GM12878 (cell line): ENCODE results near the gene MYD88. TPM values are rescaled to one million over a fixed set of nuclear protein-coding genes. Genes with fewer than 3 reads are reported as not detected.

Source experiments
- ATAC-seq: fragments of 200-7000 bp; cut with Tn5 transposase; 3 replicates; pipeline ENCODE4 v1.9.1; 2020; ENCODE audit warnings: mild to moderate bottlenecking, moderate library complexity
- BruUV-seq: library from RNA; stranded (reverse); fragments of 400-500 nt; replicated peaks from 2 replicates; lab custom pipeline; 2021; lab: Mats Ljungman, UMichigan
- CTCF ChIA-PET: fragments of 300-600 bp; sonication (Branson Sonifier 250); formaldehyde crosslinking; extraction: SDS; loops from one replicate; lab custom pipeline; 2021; ENCODE audit warnings: inconsistent platforms; lab: Yijun Ruan, JAX
- POLR2A ChIA-PET: fragments of 350-600 bp; formaldehyde crosslinking; extraction: SDS; loops from one replicate; lab custom pipeline; 2021; ENCODE audit warnings: inconsistent platforms; lab: Charles Lee
- RAD21 ChIA-PET: fragments of 300-600 bp; sonication (Branson Sonifier 250); formaldehyde crosslinking; loops from one replicate; lab custom pipeline; 2023; ENCODE audit warnings: antibody characterized with exemption; ENCODE audit not compliant: unreplicated experiment; lab: Charles Lee
- SMC1A ChIA-PET: fragments of 300-600 bp; sonication (Branson Sonifier 250); formaldehyde crosslinking; loops from one replicate; lab custom pipeline; 2023; ENCODE audit not compliant: unreplicated experiment, uncharacterized antibody; lab: Charles Lee
- DNase-seq: peaks from one replicate; pipeline ENCODE4 v3.0.0-alpha.2; 2011; ENCODE audit warnings: low read depth, low spot score
- FAIRE-seq: peaks from 3 replicates; lab custom pipeline; 2011; peaks lifted over from hg19 to GRCh38; lab: Jason Lieb, UNC
- H2AFZ ChIP-seq: 2 replicates; pipeline ENCODE4 v1.6.0; 2011; ENCODE audit warnings: low read depth, low read length, control low read depth; ENCODE audit not compliant: control insufficient read depth
- H3K27ac ChIP-seq: 2 replicates; pipeline ENCODE4 v1.5.1; 2011; ENCODE audit warnings: control low read depth; ENCODE audit not compliant: control insufficient read depth, insufficient read depth
- H3K27me3 ChIP-seq, 2 experiments: replicated peaks in 1 of 2; 2 replicates each; pipeline versions ENCODE4 v1.6.0 to v1.6.1; 2011; ENCODE audit warnings: low read length in 1 of 2; ENCODE audit not compliant: control insufficient read depth in 2 of 2, insufficient read depth in 2 of 2
- H3K36me3 ChIP-seq, 2 experiments: 2 replicates each; pipeline ENCODE4 v1.5.1; 2011; ENCODE audit warnings: low read length in 1 of 2; ENCODE audit not compliant: control insufficient read depth in 2 of 2, insufficient read depth in 2 of 2
- H3K4me1 ChIP-seq: 2 replicates; pipeline ENCODE4 v1.6.1; 2011; ENCODE audit warnings: mild to moderate bottlenecking, low read length, moderate library complexity, mixed read lengths; ENCODE audit not compliant: control insufficient read depth, insufficient read depth
- H3K4me2 ChIP-seq: 2 replicates; pipeline ENCODE4 v1.6.0; 2011; ENCODE audit warnings: control low read depth; ENCODE audit not compliant: control insufficient read depth, insufficient read depth
- H3K4me3 ChIP-seq: fragments of 200-600 bp; sonication (generic); 2 replicates; pipeline ENCODE4 v1.5.1; 2016
- H3K79me2 ChIP-seq: 2 replicates; pipeline ENCODE4 v1.6.0; 2011; ENCODE audit warnings: low read length; ENCODE audit not compliant: control insufficient read depth, insufficient read depth
- H3K9ac ChIP-seq: 2 replicates; pipeline ENCODE4 v1.8.0; 2011; ENCODE audit warnings: low read length, control low read depth, mixed read lengths; ENCODE audit not compliant: control insufficient read depth, insufficient read depth
- H3K9me3 ChIP-seq: replicated peaks from 3 replicates; pipeline ENCODE4 v1.5.1; 2011; ENCODE audit warnings: mild to moderate bottlenecking, low read length; ENCODE audit not compliant: control insufficient read depth, insufficient read depth
- H4K20me1 ChIP-seq: 2 replicates; pipeline ENCODE4 v1.6.0; 2011; ENCODE audit not compliant: control insufficient read depth, insufficient read depth
- CBX5 ChIP-seq: sonication (generic); IDR thresholded peaks from 2 replicates; pipeline ENCODE4 v1.6.1; 2016; ENCODE audit warnings: low read depth, moderate library complexity, mild to moderate bottlenecking, inconsistent platforms
- IKZF1 ChIP-seq: fragments of 450-650 bp; conservative IDR thresholded peaks from 2 replicates; pipeline ENCODE4 v1.6.1; 2017; ENCODE audit warnings: antibody characterized with exemption, mild to moderate bottlenecking
- NBN ChIP-seq: fragments of 450-650 bp; IDR thresholded peaks from 2 replicates; pipeline ENCODE4 v1.6.1; 2016
- NFYA ChIP-seq: IDR thresholded peaks from 2 replicates; pipeline ENCODE4 v1.6.1; 2011; ENCODE audit warnings: low read depth, mild to moderate bottlenecking, low read length, improper control_type of control experiment, borderline replicate concordance
- POLR2A ChIP-seq: IDR thresholded peaks from 2 replicates; pipeline ENCODE4 v1.6.1; 2011; ENCODE audit warnings: low read depth, mild to moderate bottlenecking, low read length
- RELB ChIP-seq: fragments of 450-650 bp; IDR thresholded peaks from 2 replicates; pipeline ENCODE4 v1.6.1; 2017; ENCODE audit warnings: low read depth, mild to moderate bottlenecking, moderate library complexity
- TCF3 ChIP-seq: IDR thresholded peaks from 2 replicates; pipeline ENCODE4 v1.6.1; 2012; ENCODE audit warnings: low read depth, mild to moderate bottlenecking, low read length, borderline replicate concordance; ENCODE audit not compliant: insufficient read depth
- ZNF384 ChIP-seq: IDR thresholded peaks from 2 replicates; pipeline ENCODE4 v1.6.1; 2012; ENCODE audit warnings: low read depth, mild to moderate bottlenecking, low read length, improper control_type of control experiment, borderline replicate concordance
- in situ Hi-C: fragments of 300-500 bp; cut with MboI; formaldehyde crosslinking; loops from 9 replicates; pipeline ENCODE4 v1.14.3; 2018; ENCODE audit warnings: mixed read lengths
- intact Hi-C: fragments of 100-400 bp; cut with micrococcal nuclease; formaldehyde crosslinking; loops from one replicate; pipeline ENCODE4 v1.14.2; 2022; ENCODE audit not compliant: unreplicated experiment
- polyA plus RNA-seq, 11 experiments: library from polyadenylated mRNA; depleted of rRNA in 4 of 11; unstranded in 6 of 11; stranded (reverse) in 5 of 11; fragments of >200 nt; fragmentation: Nextera tagmentation in 4 of 11; fragmentation: Illumina TruSeq in 1 of 11; extraction: Ambion mirVana in 4 of 11; extraction: Trizol in 1 of 11; gene quantifications; 1 replicate in 1 of 11; 2 replicates in 10 of 11; pipeline versions ENCODE4 v1.2.1 to v1.2.3, GENCODE V29; 2011 to 2016; ENCODE audit warnings: inconsistent platforms in 2 of 11, missing spikeins in 2 of 11, low read depth in 1 of 11
- total RNA-seq, 4 experiments: library from RNA; depleted of rRNA in 3 of 4; stranded (reverse); fragments of >200 nt in 3 of 4; fragmentation: Illumina TruSeq in 1 of 4; extraction: Trizol in 1 of 4; gene quantifications; 2 replicates each; pipeline versions ENCODE4 v1.2.1 to v1.2.3, GENCODE V29; 2013 to 2021
- TF ChIP-seq, protein P1 (sequence below): IDR thresholded peaks from 2 replicates; pipeline ENCODE4 v1.6.1; 2012; ENCODE audit warnings: mild to moderate bottlenecking, low read depth, low read length
- TF ChIP-seq, protein P2 (sequence below): IDR thresholded peaks from 2 replicates; pipeline ENCODE4 v1.6.1; 2011; ENCODE audit warnings: mild to moderate bottlenecking, low read depth, low read length, moderate library complexity; ENCODE audit not compliant: insufficient replicate concordance
- TF ChIP-seq, protein P3 (sequence below): IDR thresholded peaks from 2 replicates; pipeline ENCODE4 v1.6.1; 2011; ENCODE audit warnings: low read depth, low read length, improper control_type of control experiment, borderline replicate concordance

The MYD88 gene
- total and polyA plus RNA-seq, 10 of the 15 experiments (the other 5 are each of a cell fraction or from before 2014, with no cell fraction given), result 5.5 to 84.8 (median 67.5) TPM

DNA sequence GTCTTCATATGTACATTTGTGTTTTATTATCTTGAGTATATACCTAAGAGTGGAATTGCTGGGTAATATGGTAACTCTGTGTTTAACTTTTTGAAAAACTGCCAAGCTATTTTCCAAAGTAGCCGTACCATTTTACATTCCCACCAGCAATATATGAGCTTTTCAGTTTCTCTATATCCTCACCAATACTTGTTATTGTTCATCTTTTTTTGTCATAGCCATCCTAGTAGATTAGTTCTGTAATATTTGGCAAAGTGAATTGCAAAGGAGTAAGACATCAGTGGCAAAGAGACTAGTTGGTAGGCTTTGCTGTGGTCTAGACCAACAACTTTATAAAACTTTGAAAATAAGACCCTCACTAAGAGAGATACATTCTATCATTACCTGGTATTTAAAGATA is 48.3 kb downstream of the MYD88 start (continued):
- TF ChIP-seq, protein P1, sequence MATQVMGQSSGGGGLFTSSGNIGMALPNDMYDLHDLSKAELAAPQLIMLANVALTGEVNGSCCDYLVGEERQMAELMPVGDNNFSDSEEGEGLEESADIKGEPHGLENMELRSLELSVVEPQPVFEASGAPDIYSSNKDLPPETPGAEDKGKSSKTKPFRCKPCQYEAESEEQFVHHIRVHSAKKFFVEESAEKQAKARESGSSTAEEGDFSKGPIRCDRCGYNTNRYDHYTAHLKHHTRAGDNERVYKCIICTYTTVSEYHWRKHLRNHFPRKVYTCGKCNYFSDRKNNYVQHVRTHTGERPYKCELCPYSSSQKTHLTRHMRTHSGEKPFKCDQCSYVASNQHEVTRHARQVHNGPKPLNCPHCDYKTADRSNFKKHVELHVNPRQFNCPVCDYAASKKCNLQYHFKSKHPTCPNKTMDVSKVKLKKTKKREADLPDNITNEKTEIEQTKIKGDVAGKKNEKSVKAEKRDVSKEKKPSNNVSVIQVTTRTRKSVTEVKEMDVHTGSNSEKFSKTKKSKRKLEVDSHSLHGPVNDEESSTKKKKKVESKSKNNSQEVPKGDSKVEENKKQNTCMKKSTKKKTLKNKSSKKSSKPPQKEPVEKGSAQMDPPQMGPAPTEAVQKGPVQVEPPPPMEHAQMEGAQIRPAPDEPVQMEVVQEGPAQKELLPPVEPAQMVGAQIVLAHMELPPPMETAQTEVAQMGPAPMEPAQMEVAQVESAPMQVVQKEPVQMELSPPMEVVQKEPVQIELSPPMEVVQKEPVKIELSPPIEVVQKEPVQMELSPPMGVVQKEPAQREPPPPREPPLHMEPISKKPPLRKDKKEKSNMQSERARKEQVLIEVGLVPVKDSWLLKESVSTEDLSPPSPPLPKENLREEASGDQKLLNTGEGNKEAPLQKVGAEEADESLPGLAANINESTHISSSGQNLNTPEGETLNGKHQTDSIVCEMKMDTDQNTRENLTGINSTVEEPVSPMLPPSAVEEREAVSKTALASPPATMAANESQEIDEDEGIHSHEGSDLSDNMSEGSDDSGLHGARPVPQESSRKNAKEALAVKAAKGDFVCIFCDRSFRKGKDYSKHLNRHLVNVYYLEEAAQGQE, result no peak
- TF ChIP-seq IKZF1, result no peak
- TF ChIP-seq, protein P2, sequence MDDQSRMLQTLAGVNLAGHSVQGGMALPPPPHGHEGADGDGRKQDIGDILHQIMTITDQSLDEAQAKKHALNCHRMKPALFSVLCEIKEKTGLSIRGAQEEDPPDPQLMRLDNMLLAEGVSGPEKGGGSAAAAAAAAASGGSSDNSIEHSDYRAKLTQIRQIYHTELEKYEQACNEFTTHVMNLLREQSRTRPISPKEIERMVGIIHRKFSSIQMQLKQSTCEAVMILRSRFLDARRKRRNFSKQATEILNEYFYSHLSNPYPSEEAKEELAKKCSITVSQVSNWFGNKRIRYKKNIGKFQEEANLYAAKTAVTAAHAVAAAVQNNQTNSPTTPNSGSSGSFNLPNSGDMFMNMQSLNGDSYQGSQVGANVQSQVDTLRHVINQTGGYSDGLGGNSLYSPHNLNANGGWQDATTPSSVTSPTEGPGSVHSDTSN, result no peak
- TF ChIP-seq TCF3, result no peak
- no peak for TF ChIP-seq ZNF384

- intact Hi-C loops, result no loop called here
- no peak overlapping the region for H3K4me3 ChIP-seq
- H3K79me2 ChIP-seq, result 0 out of 2 replicates have a peak, but pooled peaks cover 1% of the 10 kb centered on the region
- ChIA-PET POLR2A (interaction anchor here (0.8 kb wide), 1 partner anchor 19 kb away, joined by 3 read pairs; no protein-coding TSS in a partner anchor), RAD21 (no interaction called here), CTCF (no interaction called here), SMC1A (interaction anchor here (0.8 to 2.6 kb wide), 7 partner anchors 11 to 48 kb away, joined by 3 to 11 read pairs (median 4); partner anchors contain the start of gene OXSR1)
- FAIRE-seq (no peak), DNase-seq (no peak), ATAC-seq (no peak)
- H2AFZ ChIP-seq, result no peak overlapping the region
- peaks cover 0 to 19% of the 10 kb centered on the region in 2 experiments for H3K36me3 ChIP-seq
- in situ Hi-C loops, result no loop called here
- no peak overlapping the region for H3K27ac ChIP-seq
- no peaks in the 10 kb centered on the region for H3K4me1 ChIP-seq
- BruUV-seq, result no TSS peak
- H3K9ac ChIP-seq, result no peak overlapping the region
- no peaks in the 10 kb centered on the region; the same call in 2 of the 3 replicates for H3K9me3 ChIP-seq
- no peaks in the 10 kb centered on the region for H3K27me3 ChIP-seq
- no peaks in the 10 kb centered on the region for H4K20me1 ChIP-seq
- H3K4me2 ChIP-seq, result no peak overlapping the region
- TF ChIP-seq CBX5 (no peak), POLR2A (no peak), RELB (no peak), NBN (no peak), NFYA (no peak)
- TF ChIP-seq, protein P3, sequence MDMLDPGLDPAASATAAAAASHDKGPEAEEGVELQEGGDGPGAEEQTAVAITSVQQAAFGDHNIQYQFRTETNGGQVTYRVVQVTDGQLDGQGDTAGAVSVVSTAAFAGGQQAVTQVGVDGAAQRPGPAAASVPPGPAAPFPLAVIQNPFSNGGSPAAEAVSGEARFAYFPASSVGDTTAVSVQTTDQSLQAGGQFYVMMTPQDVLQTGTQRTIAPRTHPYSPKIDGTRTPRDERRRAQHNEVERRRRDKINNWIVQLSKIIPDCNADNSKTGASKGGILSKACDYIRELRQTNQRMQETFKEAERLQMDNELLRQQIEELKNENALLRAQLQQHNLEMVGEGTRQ, result no peak
- TF ChIP-seq, protein P2, result no peak
Measured at GRCh38 chr3:38190481-38190881, 52.0 kb downstream of the MYD88 start.
